Measurements from ENCODE around the gene CCND2. TPM values are rescaled to one million over a fixed set of nuclear protein-coding genes. Genes with fewer than 3 reads are reported as not detected.

Gene CCND2
- total RNA-seq, 4 donors from 2014 or later: 84.1 to 124 (median 89.7) TPM

DNA sequence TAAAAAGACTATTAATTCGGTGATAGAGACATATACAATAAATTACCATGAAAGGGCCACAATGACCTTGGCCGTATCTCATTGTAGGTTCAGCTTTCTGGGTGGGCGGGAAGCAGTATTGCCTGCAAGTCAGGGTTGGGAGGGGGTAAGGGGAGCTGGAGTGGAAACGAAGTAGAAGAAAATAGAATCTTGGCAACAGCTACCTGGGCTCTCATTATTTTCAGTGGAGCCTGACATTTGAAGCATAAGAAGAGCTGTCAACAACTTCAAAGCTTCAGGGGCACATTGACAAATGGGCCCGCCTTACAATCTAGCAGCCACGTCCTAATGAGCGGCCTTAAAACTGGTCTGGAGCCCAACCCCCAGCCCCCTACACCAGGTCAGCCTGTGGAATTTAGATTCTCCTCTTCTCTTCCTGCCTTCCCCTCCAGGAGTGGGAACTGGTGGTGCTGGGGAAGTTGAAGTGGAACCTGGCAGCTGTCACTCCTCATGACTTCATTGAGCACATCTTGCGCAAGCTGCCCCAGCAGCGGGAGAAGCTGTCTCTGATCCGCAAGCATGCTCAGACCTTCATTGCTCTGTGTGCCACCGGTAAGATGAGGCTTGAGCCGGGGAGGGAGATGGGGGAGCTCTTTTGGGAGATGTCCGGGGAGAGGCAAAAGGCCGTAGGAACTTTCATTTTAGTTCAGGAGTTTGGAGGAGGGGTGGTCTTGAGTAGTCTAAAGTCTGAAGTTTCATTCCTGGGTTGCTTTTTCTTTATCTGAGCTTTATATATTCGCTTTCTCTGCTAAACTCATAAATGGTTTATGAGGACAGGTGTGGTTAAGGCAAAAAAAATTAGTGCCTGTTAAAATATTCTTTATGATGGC lies 5.0 kb downstream of the CCND2 start:
- peaks cover 0 to 14% of the 10 kb centered on the region in 2 donors for H3K27me3 ChIP-seq
- no peak overlapping the region for H3K4me3 ChIP-seq
- H3K27ac ChIP-seq: peak overlapping the region in 2 of 4 donors; percentile 24 to 61
- 53 to 59% methylated on average over 15 of the region's 15 CpGs for WGBS, 2 donors
- H3K36me3 ChIP-seq: peaks cover 0 to 49% (median 0%) of the 10 kb centered on the region in 3 donors
- TF ChIP-seq, protein P1, sequence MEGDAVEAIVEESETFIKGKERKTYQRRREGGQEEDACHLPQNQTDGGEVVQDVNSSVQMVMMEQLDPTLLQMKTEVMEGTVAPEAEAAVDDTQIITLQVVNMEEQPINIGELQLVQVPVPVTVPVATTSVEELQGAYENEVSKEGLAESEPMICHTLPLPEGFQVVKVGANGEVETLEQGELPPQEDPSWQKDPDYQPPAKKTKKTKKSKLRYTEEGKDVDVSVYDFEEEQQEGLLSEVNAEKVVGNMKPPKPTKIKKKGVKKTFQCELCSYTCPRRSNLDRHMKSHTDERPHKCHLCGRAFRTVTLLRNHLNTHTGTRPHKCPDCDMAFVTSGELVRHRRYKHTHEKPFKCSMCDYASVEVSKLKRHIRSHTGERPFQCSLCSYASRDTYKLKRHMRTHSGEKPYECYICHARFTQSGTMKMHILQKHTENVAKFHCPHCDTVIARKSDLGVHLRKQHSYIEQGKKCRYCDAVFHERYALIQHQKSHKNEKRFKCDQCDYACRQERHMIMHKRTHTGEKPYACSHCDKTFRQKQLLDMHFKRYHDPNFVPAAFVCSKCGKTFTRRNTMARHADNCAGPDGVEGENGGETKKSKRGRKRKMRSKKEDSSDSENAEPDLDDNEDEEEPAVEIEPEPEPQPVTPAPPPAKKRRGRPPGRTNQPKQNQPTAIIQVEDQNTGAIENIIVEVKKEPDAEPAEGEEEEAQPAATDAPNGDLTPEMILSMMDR (IDR thresholded peaks at IDR 0.05): no peak
- TF ChIP-seq POLR2A (IDR thresholded peaks at IDR 0.05) (no peak), EP300 (IDR thresholded peaks at IDR 0.05) (peak in 1 of 2 donors; percentile 68)
- H3K4me1 ChIP-seq: peaks cover 0 to 57% (median 40%) of the 10 kb centered on the region in 4 donors
- DNase-seq (ENCODE audit: low spot score in 2 of 2): peak; percentile 38 to 68
- H3K9me3 ChIP-seq: no peaks in the 10 kb centered on the region

DNA sequence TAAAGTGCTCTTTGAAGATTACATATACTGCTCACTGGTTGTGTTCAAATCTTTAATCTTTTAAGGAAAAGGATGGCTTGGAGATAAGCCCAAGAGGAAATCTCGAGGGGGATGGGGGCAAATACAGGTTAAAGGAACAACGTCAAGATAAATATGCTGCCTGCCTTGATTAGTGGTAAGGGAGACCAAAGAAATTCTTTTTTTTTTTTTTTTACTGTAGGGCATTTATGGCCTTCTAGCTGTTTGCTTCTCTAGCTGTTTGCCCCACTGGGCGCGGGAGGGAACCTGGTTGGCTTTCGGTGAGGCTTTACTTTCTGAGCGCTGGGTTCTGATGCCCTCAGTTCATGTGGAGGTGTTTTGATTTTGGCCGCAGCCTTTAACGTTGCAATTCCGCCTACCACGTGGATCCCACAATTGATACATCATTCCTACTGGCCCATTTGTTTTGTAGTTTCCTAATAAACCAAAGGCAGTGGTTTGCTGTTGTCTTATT lies 5.7 kb downstream of the CCND2 start:
- no peak for TF ChIP-seq POLR2A (IDR thresholded peaks at IDR 0.05)
- TF ChIP-seq, protein P1 (IDR thresholded peaks at IDR 0.05): no peak
- no peak for TF ChIP-seq EP300 (IDR thresholded peaks at IDR 0.05)
- Histone ChIP-seq H3K4me3 (no peak overlapping the region), H3K4me1 (peaks cover 0 to 57% (median 40%) of the 10 kb centered on the region in 4 donors), H3K27me3 (peaks cover 0 to 7% of the 10 kb centered on the region in 2 donors), H3K36me3 (peaks cover 0 to 55% (median 0%) of the 10 kb centered on the region in 3 donors), H3K9me3 (no peaks in the 10 kb centered on the region), H3K27ac (peak overlapping the region in 1 of 4 donors; percentile 74)
- WGBS, 2 donors: 62 to 65% methylated on average over 10 of the region's 10 CpGs
- DNase-seq (ENCODE audit: low spot score in 2 of 2): no peak

DNA sequence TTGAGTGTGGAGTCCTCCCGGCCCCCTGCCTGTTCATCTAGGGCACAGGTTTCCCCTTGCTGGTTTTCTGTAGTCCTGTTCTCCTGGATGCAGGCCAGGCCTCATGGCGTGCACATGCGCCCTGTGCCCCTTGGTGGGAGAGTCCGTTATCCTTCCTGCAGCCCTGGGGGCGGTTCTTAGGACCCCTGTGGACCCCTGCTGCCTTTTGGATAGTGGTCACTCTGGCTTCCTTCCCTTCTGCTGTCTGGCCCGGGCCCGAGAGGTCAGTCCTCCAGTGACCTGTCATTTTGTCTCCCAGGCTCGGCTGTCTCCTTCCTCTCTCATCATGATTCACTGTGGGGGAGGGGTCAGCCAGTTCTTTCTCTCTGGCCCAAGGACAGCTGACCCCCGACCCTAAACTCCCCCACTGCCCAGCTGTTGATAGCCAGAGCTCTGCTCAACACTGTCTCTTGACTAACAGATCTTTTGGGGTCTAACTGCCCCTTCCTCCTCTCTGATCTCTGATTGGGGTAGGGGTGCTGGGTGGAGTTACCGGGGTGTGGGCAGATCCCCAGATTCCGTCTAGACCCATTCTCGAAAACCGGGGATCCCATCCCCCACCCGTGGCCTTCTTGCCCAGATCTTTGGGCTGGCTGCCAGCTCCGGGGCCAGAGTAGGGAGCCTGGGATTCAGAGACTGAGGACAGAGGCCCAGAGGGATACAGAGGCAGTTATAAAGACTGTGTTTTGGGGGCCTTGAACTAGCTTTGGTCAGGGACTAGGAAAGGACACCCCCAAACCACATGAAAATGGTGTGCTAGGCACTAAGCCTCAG lies 7.0 kb downstream of the CCND2 start:
- Histone ChIP-seq H3K36me3 (peaks cover 0 to 67% (median 0%) of the 10 kb centered on the region in 3 donors), H3K4me3 (no peak overlapping the region), H3K4me1 (peaks cover 0 to 62% (median 40%) of the 10 kb centered on the region in 4 donors), H3K9me3 (no peaks in the 10 kb centered on the region), H3K27me3 (peaks cover 0 to 4% of the 10 kb centered on the region in 2 donors), H3K27ac (peak overlapping the region in 3 of 4 donors; percentile 69 to 79 (median 74))
- DNase-seq (ENCODE audit: low spot score in 2 of 2): peak in 1 of 2 donors; percentile 43
- TF ChIP-seq POLR2A (IDR thresholded peaks at IDR 0.05) (no peak), EP300 (IDR thresholded peaks at IDR 0.05) (no peak)
- TF ChIP-seq, protein P1 (IDR thresholded peaks at IDR 0.05): no peak
- 25 to 28% methylated on average over 15 of the region's 15 CpGs for WGBS, 2 donors

DNA sequence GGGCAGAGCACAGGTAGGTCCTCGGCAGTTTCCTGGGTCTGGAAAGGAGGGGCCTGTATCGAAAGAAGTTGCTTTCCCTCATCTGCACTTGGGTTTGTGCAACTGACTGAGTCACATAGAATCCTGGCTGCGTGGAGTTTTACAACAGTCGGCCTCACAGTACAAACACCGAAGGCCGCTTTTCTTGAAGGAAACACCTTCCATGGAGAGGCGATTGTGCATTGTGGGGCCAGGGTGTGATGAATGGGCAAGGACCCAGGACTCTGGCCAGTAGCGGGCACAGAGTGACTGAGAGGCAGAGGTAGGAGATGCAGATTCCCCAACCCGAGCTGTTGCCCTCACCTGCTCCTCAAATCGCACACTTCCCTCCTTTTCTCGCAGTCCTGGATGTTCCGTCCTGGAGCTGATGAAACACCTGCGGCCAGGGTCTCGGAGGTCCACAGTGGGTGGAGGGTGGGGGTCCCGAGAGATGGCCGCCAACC lies 7.7 kb downstream of the CCND2 start:
- DNase-seq (ENCODE audit: low spot score in 2 of 2): no peak
- no peak overlapping the region for H3K4me3 ChIP-seq
- H3K27me3 ChIP-seq: no peaks in the 10 kb centered on the region
- H3K4me1 ChIP-seq: peaks cover 0 to 65% (median 41%) of the 10 kb centered on the region in 4 donors
- peaks cover 0 to 73% (median 0%) of the 10 kb centered on the region in 3 donors for H3K36me3 ChIP-seq
- TF ChIP-seq POLR2A (IDR thresholded peaks at IDR 0.05): no peak
- no peak for TF ChIP-seq EP300 (IDR thresholded peaks at IDR 0.05)
- TF ChIP-seq, protein P1 (IDR thresholded peaks at IDR 0.05): no peak
- 66 to 78% methylated on average over 15 to 16 of the region's 16 CpGs for WGBS, 2 donors
- H3K9me3 ChIP-seq: no peaks in the 10 kb centered on the region
- peak overlapping the region in 3 of 4 donors; percentile 69 to 79 (median 74) for H3K27ac ChIP-seq
